Endothelial cell of umbilical vein (primary cell): ENCODE results near the gene WASF2.

Experiments
- EZH2 ChIP-seq: IDR thresholded peaks from 2 replicates; pipeline ENCODE4 v1.6.1; 2012; ENCODE audit warnings: borderline replicate concordance, low read depth, mild to moderate bottlenecking, moderate library complexity, low read length, inconsistent platforms; ENCODE audit not compliant: severe bottlenecking
- FOS ChIP-seq: IDR thresholded peaks from 2 replicates; pipeline ENCODE4 v1.6.1; 2011; ENCODE audit warnings: mild to moderate bottlenecking, low read length, moderate library complexity, borderline replicate concordance; ENCODE audit not compliant: insufficient read depth
- GATA2 ChIP-seq: IDR thresholded peaks from 2 replicates; pipeline ENCODE4 v1.7.0; 2011; ENCODE audit warnings: low read depth, mild to moderate bottlenecking, moderate library complexity, mixed read lengths, low read length; ENCODE audit not compliant: insufficient read length, insufficient read depth
- MAX ChIP-seq: IDR thresholded peaks from 2 replicates; pipeline ENCODE4 v1.6.1; 2011; ENCODE audit not compliant: insufficient read depth, insufficient read length
- MYC ChIP-seq: IDR thresholded peaks from one replicate; pipeline ENCODE4 v1.6.1; 2011; ENCODE audit warnings: mild to moderate bottlenecking, low read depth, low read length
- POLR2A ChIP-seq: IDR thresholded peaks from 2 replicates; pipeline ENCODE4 v1.6.1; 2012; ENCODE audit warnings: low read depth, mild to moderate bottlenecking, control low read depth, low read length
- POLR2AphosphoS5 ChIP-seq: IDR thresholded peaks from 2 replicates; pipeline ENCODE4 v1.6.1; 2012; ENCODE audit warnings: low read depth, mild to moderate bottlenecking, control low read depth, low read length, moderate library complexity; ENCODE audit not compliant: insufficient read depth
- TF ChIP-seq, protein P1 (sequence below), 2 donors: IDR thresholded peaks; 1 replicate in 1 of 2; 2 replicates in 1 of 2; pipeline ENCODE4 v1.5.1; 2011; ENCODE audit warnings: low read length in 2 of 2, mild to moderate bottlenecking in 2 of 2, moderate library complexity in 2 of 2, control low read depth in 1 of 2, inconsistent platforms in 1 of 2, low read depth in 1 of 2; ENCODE audit not compliant: insufficient read depth in 1 of 2; ENCODE audit errors: extremely low read depth in 1 of 2

- TF ChIP-seq, protein P1, sequence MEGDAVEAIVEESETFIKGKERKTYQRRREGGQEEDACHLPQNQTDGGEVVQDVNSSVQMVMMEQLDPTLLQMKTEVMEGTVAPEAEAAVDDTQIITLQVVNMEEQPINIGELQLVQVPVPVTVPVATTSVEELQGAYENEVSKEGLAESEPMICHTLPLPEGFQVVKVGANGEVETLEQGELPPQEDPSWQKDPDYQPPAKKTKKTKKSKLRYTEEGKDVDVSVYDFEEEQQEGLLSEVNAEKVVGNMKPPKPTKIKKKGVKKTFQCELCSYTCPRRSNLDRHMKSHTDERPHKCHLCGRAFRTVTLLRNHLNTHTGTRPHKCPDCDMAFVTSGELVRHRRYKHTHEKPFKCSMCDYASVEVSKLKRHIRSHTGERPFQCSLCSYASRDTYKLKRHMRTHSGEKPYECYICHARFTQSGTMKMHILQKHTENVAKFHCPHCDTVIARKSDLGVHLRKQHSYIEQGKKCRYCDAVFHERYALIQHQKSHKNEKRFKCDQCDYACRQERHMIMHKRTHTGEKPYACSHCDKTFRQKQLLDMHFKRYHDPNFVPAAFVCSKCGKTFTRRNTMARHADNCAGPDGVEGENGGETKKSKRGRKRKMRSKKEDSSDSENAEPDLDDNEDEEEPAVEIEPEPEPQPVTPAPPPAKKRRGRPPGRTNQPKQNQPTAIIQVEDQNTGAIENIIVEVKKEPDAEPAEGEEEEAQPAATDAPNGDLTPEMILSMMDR (IDR thresholded peaks at IDR 0.05; ENCODE audit: extremely low read depth in 1 of 2, insufficient read depth in 1 of 2, low read depth in 1 of 2, low read length in 2 of 2) = no peak
- TF ChIP-seq POLR2A = no peak
- no peak for TF ChIP-seq POLR2AphosphoS5
- TF ChIP-seq EZH2 = no peak
- no peak for TF ChIP-seq MYC
- TF ChIP-seq FOS = no peak
- no peak for TF ChIP-seq MAX
- TF ChIP-seq GATA2 = no peak
These were observed 80.3 kb downstream of the WASF2 start for GRCh38 chr1:27409669-27410068.
